ENCODE data around the gene SPANXN5.
"Not testable (repeated sequence)": the region's sequence is repeated elsewhere in the genome, so short reads cannot be mapped to it uniquely, and the experiment has no call there.

SPANXN5 gene

GRCh38 chrX:52797327-52797726 lies at the start of gene SPANXN5:
TSS of gene SPANXN5 (minus strand) at chrX:52797427. CDS start at chrX:52797348, 79 bp downstream.
- DNase-seq: not testable (repeated sequence)

GRCh38 chrX:52843619-52844018 lies 46.4 kb upstream of the SPANXN5 start:
- not testable (repeated sequence) for DNase-seq

- DNase-seq: no peak
Observed at GRCh38 chrX:52839137-52839536, 41.9 kb upstream of the SPANXN5 start.

- no peak for DNase-seq
Observed at GRCh38 chrX:52830551-52830950, 33.3 kb upstream of the SPANXN5 start.

DNA sequence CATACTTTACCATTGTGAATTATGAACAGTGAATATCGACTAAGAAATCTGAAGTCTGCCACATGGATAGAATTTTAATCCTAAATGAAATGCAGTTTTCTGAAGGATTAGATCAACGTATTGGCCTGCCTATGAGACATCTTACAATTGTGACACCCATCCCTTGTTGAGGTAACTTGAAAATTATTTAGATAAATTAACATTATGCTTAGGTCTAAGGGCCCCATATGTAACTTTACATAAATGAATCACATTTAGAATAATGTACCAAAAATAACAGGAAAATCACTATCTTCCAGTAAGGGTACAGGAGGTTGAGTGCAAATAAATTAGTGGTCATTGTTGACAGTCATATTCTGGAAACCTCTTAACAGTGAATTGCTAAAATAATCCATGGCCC lies 27.4 kb upstream of the SPANXN5 start:
- no peak for DNase-seq

DNA sequence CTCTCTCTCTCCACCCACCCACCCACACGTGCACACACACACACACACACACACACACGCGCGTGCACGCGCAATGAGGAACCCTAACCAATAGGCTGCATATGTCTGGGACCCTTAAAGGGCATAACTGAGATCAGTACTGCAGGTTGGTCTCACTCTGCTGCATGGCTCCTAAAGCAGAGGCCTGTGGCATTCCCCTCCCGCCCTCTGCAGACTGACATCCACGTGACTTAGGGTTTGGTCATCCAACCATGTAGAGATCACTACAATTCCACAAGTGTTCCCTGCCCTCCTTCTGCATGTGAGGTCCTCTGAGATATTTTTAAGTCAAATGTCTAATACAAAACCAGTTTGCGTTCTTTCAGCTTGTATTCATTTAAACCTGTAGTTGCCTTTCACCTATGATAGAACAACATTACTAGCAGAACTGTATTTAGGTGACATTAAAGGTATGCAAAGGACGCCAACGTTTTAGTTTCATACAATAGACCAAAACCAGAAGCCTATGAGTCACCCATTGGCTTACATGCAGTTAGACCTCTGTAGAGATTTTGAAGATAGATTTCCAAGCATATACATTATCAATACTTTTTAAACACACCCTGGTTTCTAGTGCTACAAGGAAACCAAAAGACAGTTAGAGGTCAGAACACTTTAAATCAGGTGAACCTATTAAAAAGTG lies 24.0 kb upstream of the SPANXN5 start:
- no peak for DNase-seq

DNA sequence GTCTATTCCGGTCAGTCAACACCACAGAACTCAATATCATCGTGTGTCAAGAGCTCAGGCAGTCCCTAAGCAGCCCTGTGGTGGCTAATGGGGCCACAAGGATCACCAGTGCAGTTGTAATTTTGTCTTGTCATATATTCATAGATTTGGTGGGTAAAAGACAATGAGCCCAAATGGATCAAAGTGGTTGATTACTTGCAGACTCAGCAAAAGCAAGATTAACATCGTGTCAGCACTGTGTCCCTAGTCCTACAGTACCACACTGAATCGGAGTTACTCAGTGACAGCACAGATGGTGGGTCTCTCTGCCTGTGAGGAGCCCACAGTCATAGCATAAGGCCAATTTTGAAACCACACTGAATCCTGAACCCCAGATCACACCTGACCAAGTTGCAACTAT lies 22.6 kb upstream of the SPANXN5 start:
- no peak for DNase-seq

DNA sequence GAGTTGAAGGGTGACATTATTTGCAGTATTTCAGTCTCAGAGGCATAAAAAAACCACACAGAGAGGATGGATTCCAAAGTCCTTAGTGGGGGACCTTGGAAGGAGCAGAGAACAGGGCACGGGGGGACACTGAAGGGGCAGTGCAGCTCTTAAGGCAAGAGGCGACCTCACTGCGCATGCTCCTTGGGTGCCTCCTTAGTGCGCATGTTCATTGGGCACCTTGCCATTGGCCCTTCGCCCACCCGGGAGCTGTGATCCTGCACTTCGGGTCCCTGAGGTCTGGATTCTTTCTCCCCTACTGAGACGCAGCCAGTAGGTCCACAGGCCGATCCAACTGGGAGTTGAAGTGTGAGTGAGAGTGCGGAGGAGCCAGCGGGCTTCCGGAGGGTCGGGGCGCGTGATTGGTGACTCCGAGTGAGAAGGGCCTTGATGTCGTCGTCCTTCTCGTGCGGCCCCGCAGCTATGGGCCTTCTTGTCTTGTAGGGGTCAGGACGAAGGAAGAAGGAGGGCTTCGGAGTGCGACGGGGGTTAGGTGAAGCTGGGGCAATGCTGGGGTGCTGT lies 13.9 kb upstream of the SPANXN5 start, which contains the start of gene XAGE5:
XAGE5 (plus strand) TSS at position 223 of the 561 bp plus-strand sequence. CDS start 1,280 bp downstream, outside the sequence.
- no peak for DNase-seq

GRCh38 chrX:52804876-52805275 lies 7.6 kb upstream of the SPANXN5 start:
- DNase-seq: not testable (repeated sequence)

GRCh38 chrX:52773504-52773903 lies 23.7 kb downstream of the SPANXN5 start:
- not testable (repeated sequence) for DNase-seq

DNA sequence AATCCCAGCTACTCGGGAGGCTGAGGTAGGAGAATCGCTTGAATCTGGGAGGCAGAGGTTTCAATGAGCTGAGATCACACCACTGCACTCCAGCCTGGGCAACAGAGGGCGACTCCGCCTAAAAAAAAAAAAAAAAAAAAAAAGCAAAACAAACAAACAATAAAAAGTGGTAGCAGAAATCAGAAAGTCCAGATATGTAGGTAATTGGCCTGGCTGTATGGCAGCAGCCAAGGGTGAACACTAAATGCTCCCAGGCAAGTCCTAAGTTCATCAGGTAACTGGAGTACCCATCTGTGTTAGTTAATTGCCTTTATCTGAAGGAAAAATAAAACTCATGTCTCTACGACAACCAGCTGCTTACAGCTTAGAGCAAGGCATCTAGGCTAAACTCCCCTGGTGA lies 31.2 kb downstream of the SPANXN5 start:
- DNase-seq: not testable (repeated sequence)

GRCh38 chrX:52750952-52751351 lies 46.3 kb downstream of the SPANXN5 start, which contains the start of gene SSX2B:
TSS of gene SSX2B (plus strand) at chrX:52751252. CDS start at chrX:52752681, 1,429 bp downstream.
- DNase-seq: not testable (repeated sequence)

Data from activated CD4-positive, alpha-beta T cell treated with anti-CD3 and anti-CD28 coated beads, Interleukin-2, amount 50 U/mL, for 48 hours (primary cell).